ENCODE data around the gene MYOT. TPM values are rescaled to one million over a fixed set of nuclear protein-coding genes. Genes with fewer than 3 reads are reported as not detected.

MYOT gene
- total RNA-seq, 2 experiments from 2014 or later: not detected

- ChIA-PET CTCF (no interaction called here), POLR2A (interaction anchor here (1.2 kb wide), 1 partner anchor 11 kb away, joined by 3 read pairs; no protein-coding TSS in a partner anchor)
Observed at GRCh38 chr5:137891849-137892248, 24.2 kb downstream of the MYOT start.

DNA sequence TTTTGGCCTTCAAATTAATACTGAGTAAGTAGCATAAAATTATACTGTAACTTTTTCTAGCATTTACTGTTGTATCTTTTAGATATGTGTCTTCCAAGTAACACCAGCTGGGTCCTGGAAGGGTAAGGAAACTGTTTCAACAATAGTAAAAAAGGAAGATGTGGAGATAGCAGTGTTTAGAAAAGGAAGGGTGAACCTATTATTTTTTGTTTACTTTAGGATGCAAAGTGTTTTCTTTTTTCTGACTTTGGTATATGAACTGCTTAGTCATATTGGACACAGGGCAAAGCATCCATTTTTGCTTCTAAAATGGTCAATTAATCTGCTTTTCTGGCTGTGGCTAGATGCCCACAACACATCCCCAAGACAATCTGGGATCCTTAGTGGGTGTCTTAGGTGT is 26.9 kb downstream of the MYOT start:
- CTCF ChIA-PET: no interaction called here
- POLR2A ChIA-PET: no interaction called here

DNA sequence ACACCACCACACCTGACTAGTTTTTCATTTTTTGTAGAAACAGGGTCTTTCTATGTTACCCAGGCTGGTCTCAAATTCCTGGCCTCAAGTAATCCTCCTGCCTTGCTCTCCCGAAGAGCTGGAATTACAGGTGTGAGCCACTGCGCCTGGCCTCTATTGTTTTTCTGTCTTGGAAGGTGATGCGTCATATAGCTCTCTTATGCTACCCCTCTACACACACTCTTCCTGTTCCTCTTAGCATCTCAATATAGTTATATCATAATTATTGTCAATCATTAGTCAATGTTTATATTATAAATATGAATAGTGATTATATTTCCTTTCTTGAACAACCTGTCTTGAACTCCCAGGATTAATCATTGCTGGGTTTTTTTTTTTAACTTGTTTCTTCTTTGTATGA is 28.9 kb downstream of the MYOT start:
- CTCF ChIA-PET: interaction anchor here (0.6 kb wide), 1 partner anchor 24 kb away, joined by 3 read pairs; no protein-coding TSS in a partner anchor

DNA sequence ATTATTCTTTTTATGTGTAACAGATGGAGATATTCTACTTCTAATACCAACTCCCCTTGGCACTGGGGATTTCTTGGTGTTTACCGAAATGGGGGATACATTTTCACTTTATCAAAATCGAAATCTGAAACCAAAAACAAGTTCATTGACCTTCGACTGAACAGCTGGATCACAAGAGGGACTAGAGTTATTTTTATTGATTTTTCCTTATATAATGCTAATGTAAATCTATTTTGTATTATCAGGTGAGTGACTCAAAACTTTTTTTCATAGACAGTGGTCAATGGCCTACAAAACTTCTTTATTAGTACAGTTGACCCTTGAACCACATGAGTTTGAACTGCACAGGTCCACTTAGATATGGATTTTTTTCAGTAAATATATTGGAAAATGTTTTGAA is 31.8 kb downstream of the MYOT start:
- ChIA-PET POLR2A (no interaction called here), CTCF (no interaction called here)

More for the DNA sequence above, 28.9 kb downstream of the MYOT start:
- POLR2A ChIA-PET: no interaction called here

- POLR2A ChIA-PET: no interaction called here
- CTCF ChIA-PET: no interaction called here
Observed at GRCh38 chr5:137901011-137901817, 33.6 kb downstream of the MYOT start.

GRCh38 chr5:137902408-137903133 is 34.9 kb downstream of the MYOT start:
- POLR2A ChIA-PET: no interaction called here

GRCh38 chr5:137914758-137915157 is 47.1 kb downstream of the MYOT start:
- ChIA-PET CTCF (no interaction called here), POLR2A (no interaction called here)

More at GRCh38 chr5:137902408-137903133, 34.9 kb downstream of the MYOT start:
- CTCF ChIA-PET: interaction anchor here (1.0 kb wide), 1 partner anchor 13 kb away, joined by 3 read pairs; no protein-coding TSS in a partner anchor

DNA sequence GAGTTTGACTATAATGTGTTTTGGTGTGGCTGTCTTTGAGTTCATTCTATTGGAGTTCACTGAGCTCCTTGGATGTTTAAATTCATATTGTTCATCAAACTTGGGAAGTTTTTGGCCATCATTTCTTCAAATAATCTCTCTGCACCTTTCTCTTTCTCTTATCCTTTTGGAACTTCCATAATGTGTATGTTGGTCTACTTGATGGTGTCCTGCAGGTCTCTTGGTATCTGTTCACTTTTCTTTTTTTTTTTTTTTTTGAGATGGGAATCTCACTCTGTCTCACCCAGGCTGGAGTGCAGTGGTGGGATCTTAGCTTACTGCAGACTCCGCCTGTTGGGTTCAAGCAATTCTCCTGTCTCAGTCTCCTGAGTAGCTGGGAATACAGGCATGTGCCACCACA is 49.3 kb downstream of the MYOT start:
- ChIA-PET CTCF (interaction anchor here (0.6 kb wide), 1 partner anchor 49 kb away, joined by 3 read pairs; no protein-coding TSS in a partner anchor), POLR2A (no interaction called here)

DNA sequence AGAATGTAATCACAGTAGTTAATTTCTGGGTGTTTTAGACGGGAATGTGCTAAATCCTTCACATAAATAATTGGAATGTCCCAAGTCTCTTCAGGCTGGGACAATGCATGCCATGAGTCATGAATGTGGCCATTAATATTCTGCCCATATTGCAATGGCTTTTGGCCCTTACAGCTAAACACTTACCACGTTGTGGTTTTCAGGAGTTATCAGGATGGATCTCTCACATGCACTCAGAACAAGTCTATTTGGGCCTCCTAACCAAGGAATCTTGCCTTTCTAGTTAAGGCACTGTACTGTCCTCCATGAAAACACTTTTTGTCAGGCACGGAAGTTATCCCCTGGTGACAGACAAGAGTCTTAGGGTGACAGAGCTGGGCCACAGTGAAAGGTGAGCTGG is 54.3 kb downstream of the MYOT start:
- POLR2A ChIA-PET: no interaction called here
- CTCF ChIA-PET: no interaction called here

- CTCF ChIA-PET: no interaction called here
- POLR2A ChIA-PET: no interaction called here
Observed at GRCh38 chr5:137923856-137924255, 56.2 kb downstream of the MYOT start.

- ChIA-PET POLR2A (interaction anchor here (0.6 kb wide), 1 partner anchor 408 kb away, joined by 5 read pairs; no protein-coding TSS in a partner anchor), CTCF (no interaction called here)
Observed at GRCh38 chr5:137932800-137933199, 65.1 kb downstream of the MYOT start.

DNA sequence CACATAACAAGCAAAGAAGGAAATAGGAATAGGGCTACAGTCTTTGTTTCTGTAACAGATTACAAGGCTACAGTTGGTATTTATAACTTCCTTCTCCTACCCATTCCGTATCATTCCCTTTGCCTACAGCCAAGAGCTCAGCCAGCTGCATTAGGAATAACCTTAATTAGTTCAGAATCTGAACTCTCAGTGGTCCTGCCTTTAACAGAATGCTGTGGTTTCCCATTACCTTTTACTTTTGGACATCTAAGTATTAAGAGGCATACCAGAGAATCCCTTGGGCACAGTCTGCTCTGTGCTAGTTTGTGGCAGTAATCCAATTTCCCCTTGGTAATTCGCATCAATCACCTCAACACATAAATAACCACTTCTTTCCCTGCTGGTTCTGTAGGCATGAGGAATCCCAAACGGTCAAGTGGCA is 65.8 kb downstream of the MYOT start:
- POLR2A ChIA-PET: interaction anchor here (0.6 kb wide), 1 partner anchor 407 kb away, joined by 5 read pairs; no protein-coding TSS in a partner anchor
- CTCF ChIA-PET: no interaction called here

GRCh38 chr5:137935190-137935589 is 67.5 kb downstream of the MYOT start:
- POLR2A ChIA-PET: no interaction called here

GRCh38 chr5:137935694-137936093 is 68.0 kb downstream of the MYOT start:
- ChIA-PET POLR2A (no interaction called here), CTCF (no interaction called here)

More at GRCh38 chr5:137935190-137935589, 67.5 kb downstream of the MYOT start:
- CTCF ChIA-PET: no interaction called here

Other genes with a start within 250 kb of the MYOT start
- gene KLHL3, start 131.8 kb upstream of the MYOT start, total RNA-seq: 1 to 10 TPM; 3.6 to 4.0 TPM
- 10 to 100 TPM; 42.7 to 42.9 TPM for gene HNRNPA0, start 113.5 kb upstream of the MYOT start, total RNA-seq
- not detected for gene PKD2L2, start 21.6 kb downstream of the MYOT start, total RNA-seq
- gene FAM13B, start 165.2 kb downstream of the MYOT start, total RNA-seq: 10 to 100 TPM; 17.1 to 20.8 TPM
- gene WNT8A, start 216.2 kb downstream of the MYOT start, total RNA-seq: not detected